ENCODE data around the gene ILF3. TPM values are rescaled to one million over a fixed set of nuclear protein-coding genes. Genes with fewer than 3 reads are reported as not detected.
A peak's percentile ranks its signal among the peaks of the same experiment; 100 is the strongest.

ILF3 gene
- total and polyA plus RNA-seq, 10 of the 15 experiments (the other 5 are each of a cell fraction or from before 2014, with no cell fraction given) = 28.1 to 383 (median 176) TPM

DNA sequence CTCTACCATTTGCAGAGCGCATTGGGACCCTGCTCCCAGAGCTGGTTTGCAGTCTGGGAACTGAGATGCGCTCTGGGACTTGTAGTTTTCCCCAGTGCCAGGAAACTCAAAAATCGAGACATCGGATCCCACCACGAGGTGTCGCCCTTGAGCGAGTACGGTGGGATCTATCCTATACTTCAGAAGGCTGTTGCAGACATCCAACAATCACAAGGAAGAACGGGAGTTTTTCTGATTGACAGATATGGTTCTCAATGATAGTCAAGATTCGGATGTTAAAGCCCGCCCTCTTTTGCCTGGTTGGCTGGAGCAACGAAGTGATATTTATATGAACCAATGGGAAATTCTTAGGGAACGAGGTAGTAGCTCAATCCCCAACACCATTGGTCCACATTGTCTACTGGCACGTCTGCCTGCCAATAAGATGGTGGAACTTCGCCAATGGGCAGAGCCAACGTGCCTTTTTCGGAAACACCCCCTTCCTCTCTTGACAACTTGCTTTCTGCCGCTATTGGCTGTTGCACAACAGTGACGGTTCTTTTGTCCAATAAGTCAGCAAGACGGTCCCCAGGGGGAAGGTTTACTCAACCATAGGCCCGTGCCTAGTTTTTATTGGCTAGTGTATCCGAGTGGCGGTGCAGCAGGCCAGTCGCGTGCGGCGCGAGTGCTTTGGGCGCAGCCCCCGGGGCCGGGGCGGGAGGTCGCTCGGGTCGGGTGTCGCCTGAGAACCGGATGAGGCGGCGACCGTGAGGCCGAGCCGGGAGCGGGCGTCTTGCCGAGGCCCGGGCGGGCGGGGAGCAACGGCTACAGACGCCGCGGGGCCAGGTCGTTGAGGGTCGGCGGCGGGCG, 63.4 kb downstream of the ILF3 start, which contains the start of gene DNM2 (continued):
- TF ChIP-seq IKZF2 (IDR thresholded peaks at IDR 0.05) = peak; percentile 76 to 90
- TF ChIP-seq FOXM1 (IDR thresholded peaks at IDR 0.05; ENCODE audit: low read depth, low read length) = peak; percentile 93
- TF ChIP-seq, protein P1, sequence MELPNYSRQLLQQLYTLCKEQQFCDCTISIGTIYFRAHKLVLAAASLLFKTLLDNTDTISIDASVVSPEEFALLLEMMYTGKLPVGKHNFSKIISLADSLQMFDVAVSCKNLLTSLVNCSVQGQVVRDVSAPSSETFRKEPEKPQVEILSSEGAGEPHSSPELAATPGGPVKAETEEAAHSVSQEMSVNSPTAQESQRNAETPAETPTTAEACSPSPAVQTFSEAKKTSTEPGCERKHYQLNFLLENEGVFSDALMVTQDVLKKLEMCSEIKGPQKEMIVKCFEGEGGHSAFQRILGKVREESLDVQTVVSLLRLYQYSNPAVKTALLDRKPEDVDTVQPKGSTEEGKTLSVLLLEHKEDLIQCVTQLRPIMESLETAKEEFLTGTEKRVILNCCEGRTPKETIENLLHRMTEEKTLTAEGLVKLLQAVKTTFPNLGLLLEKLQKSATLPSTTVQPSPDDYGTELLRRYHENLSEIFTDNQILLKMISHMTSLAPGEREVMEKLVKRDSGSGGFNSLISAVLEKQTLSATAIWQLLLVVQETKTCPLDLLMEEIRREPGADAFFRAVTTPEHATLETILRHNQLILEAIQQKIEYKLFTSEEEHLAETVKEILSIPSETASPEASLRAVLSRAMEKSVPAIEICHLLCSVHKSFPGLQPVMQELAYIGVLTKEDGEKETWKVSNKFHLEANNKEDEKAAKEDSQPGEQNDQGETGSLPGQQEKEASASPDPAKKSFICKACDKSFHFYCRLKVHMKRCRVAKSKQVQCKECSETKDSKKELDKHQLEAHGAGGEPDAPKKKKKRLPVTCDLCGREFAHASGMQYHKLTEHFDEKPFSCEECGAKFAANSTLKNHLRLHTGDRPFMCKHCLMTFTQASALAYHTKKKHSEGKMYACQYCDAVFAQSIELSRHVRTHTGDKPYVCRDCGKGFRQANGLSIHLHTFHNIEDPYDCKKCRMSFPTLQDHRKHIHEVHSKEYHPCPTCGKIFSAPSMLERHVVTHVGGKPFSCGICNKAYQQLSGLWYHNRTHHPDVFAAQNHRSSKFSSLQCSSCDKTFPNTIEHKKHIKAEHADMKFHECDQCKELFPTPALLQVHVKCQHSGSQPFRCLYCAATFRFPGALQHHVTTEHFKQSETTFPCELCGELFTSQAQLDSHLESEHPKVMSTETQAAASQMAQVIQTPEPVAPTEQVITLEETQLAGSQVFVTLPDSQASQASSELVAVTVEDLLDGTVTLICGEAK (IDR thresholded peaks at IDR 0.05; ENCODE audit: borderline replicate concordance) = peak; percentile 96
- TF ChIP-seq, protein P2, sequence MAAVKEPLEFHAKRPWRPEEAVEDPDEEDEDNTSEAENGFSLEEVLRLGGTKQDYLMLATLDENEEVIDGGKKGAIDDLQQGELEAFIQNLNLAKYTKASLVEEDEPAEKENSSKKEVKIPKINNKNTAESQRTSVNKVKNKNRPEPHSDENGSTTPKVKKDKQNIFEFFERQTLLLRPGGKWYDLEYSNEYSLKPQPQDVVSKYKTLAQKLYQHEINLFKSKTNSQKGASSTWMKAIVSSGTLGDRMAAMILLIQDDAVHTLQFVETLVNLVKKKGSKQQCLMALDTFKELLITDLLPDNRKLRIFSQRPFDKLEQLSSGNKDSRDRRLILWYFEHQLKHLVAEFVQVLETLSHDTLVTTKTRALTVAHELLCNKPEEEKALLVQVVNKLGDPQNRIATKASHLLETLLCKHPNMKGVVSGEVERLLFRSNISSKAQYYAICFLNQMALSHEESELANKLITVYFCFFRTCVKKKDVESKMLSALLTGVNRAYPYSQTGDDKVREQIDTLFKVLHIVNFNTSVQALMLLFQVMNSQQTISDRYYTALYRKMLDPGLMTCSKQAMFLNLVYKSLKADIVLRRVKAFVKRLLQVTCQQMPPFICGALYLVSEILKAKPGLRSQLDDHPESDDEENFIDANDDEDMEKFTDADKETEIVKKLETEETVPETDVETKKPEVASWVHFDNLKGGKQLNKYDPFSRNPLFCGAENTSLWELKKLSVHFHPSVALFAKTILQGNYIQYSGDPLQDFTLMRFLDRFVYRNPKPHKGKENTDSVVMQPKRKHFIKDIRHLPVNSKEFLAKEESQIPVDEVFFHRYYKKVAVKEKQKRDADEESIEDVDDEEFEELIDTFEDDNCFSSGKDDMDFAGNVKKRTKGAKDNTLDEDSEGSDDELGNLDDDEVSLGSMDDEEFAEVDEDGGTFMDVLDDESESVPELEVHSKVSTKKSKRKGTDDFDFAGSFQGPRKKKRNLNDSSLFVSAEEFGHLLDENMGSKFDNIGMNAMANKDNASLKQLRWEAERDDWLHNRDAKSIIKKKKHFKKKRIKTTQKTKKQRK (IDR thresholded peaks at IDR 0.05; ENCODE audit: low read depth, low read length) = peak; percentile 100
- TF ChIP-seq, protein P3, sequence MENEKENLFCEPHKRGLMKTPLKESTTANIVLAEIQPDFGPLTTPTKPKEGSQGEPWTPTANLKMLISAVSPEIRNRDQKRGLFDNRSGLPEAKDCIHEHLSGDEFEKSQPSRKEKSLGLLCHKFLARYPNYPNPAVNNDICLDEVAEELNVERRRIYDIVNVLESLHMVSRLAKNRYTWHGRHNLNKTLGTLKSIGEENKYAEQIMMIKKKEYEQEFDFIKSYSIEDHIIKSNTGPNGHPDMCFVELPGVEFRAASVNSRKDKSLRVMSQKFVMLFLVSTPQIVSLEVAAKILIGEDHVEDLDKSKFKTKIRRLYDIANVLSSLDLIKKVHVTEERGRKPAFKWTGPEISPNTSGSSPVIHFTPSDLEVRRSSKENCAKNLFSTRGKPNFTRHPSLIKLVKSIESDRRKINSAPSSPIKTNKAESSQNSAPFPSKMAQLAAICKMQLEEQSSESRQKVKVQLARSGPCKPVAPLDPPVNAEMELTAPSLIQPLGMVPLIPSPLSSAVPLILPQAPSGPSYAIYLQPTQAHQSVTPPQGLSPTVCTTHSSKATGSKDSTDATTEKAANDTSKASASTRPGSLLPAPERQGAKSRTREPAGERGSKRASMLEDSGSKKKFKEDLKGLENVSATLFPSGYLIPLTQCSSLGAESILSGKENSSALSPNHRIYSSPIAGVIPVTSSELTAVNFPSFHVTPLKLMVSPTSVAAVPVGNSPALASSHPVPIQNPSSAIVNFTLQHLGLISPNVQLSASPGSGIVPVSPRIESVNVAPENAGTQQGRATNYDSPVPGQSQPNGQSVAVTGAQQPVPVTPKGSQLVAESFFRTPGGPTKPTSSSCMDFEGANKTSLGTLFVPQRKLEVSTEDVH (IDR thresholded peaks at IDR 0.05; ENCODE audit: low read depth, partially characterized antibody) = peak; percentile 68
- TF ChIP-seq KLF5 (IDR thresholded peaks at IDR 0.05; ENCODE audit: partially characterized antibody) = peak; percentile 98
- TF ChIP-seq HCFC1 (IDR thresholded peaks at IDR 0.05; ENCODE audit: low read length) = peak; percentile 92
- peak; percentile 77 for TF ChIP-seq MXI1 (IDR thresholded peaks at IDR 0.05; ENCODE audit: low read depth, low read length)
- TF ChIP-seq MEF2A (IDR thresholded peaks at IDR 0.05; ENCODE audit: insufficient read depth, low read depth, low read length) = peak; percentile 71; the same call in 1 of the 2 replicates
- TF ChIP-seq, protein P4, sequence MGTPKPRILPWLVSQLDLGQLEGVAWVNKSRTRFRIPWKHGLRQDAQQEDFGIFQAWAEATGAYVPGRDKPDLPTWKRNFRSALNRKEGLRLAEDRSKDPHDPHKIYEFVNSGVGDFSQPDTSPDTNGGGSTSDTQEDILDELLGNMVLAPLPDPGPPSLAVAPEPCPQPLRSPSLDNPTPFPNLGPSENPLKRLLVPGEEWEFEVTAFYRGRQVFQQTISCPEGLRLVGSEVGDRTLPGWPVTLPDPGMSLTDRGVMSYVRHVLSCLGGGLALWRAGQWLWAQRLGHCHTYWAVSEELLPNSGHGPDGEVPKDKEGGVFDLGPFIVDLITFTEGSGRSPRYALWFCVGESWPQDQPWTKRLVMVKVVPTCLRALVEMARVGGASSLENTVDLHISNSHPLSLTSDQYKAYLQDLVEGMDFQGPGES (IDR thresholded peaks at IDR 0.05) = peak; percentile 100
- TF ChIP-seq, protein P5, sequence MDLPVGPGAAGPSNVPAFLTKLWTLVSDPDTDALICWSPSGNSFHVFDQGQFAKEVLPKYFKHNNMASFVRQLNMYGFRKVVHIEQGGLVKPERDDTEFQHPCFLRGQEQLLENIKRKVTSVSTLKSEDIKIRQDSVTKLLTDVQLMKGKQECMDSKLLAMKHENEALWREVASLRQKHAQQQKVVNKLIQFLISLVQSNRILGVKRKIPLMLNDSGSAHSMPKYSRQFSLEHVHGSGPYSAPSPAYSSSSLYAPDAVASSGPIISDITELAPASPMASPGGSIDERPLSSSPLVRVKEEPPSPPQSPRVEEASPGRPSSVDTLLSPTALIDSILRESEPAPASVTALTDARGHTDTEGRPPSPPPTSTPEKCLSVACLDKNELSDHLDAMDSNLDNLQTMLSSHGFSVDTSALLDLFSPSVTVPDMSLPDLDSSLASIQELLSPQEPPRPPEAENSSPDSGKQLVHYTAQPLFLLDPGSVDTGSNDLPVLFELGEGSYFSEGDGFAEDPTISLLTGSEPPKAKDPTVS (IDR thresholded peaks at IDR 0.05; ENCODE audit: low read depth, low read length) = 0 out of 2 replicates have a peak, but pooled peaks have one; percentile 33
- TF ChIP-seq SIN3A (IDR thresholded peaks at IDR 0.05; ENCODE audit: low read depth, low read length) = no peak; the same call in 1 of the 2 replicates
- TF ChIP-seq WRNIP1 (IDR thresholded peaks at IDR 0.05; ENCODE audit: borderline replicate concordance, low read depth, low read length) = no peak
- no peak for TF ChIP-seq TCF3 (IDR thresholded peaks at IDR 0.05; ENCODE audit: borderline replicate concordance, insufficient read depth, low read depth, low read length)
- no peak for TF ChIP-seq ZBED1 (IDR thresholded peaks at IDR 0.05; ENCODE audit: borderline replicate concordance)
